Measurements from ENCODE around the gene HCRTR1. TPM values are rescaled to one million over a fixed set of nuclear protein-coding genes. Genes with fewer than 3 reads are reported as not detected.

HCRTR1 gene
- total RNA-seq, 1 donor from 2014 or later = 1.2 TPM

- DNase-seq = no peak
Measured at GRCh38 chr1:31598980-31599379, 18.5 kb upstream of the HCRTR1 start.

- DNase-seq = no peak
Measured at GRCh38 chr1:31600641-31601040, 16.8 kb upstream of the HCRTR1 start.

GRCh38 chr1:31602081-31602480 lies 15.4 kb upstream of the HCRTR1 start:
- no peak for DNase-seq

- DNase-seq = no peak
Measured at GRCh38 chr1:31605908-31606427, 11.5 kb upstream of the HCRTR1 start.

GRCh38 chr1:31607360-31607759 lies 10.1 kb upstream of the HCRTR1 start:
- no peak for DNase-seq

- DNase-seq = no peak
Measured at GRCh38 chr1:31609514-31610118, 7.9 kb upstream of the HCRTR1 start.

GRCh38 chr1:31614414-31615005 lies 3.0 kb upstream of the HCRTR1 start:
- no peak for DNase-seq

GRCh38 chr1:31615414-31615813 lies 2.1 kb upstream of the HCRTR1 start:
- DNase-seq = no peak

GRCh38 chr1:31615939-31616338 lies 1.6 kb upstream of the HCRTR1 start:
- DNase-seq = no peak

- peak; percentile 74 for DNase-seq
Measured at GRCh38 chr1:31617916-31618746, 642 bp downstream of the HCRTR1 start.

GRCh38 chr1:31618916-31619846 lies 1.7 kb downstream of the HCRTR1 start:
- DNase-seq = no peak

- no peak for DNase-seq
Measured at GRCh38 chr1:31620631-31621497, 3.4 kb downstream of the HCRTR1 start.

GRCh38 chr1:31621498-31621820 lies 4.0 kb downstream of the HCRTR1 start:
- DNase-seq = no peak

- no peak for DNase-seq
Measured at GRCh38 chr1:31621847-31622730, 4.6 kb downstream of the HCRTR1 start.

GRCh38 chr1:31623365-31623764 lies 5.9 kb downstream of the HCRTR1 start:
- DNase-seq = no peak

- DNase-seq = no peak
Measured at GRCh38 chr1:31624309-31624708, 6.8 kb downstream of the HCRTR1 start.

GRCh38 chr1:31624731-31625514 lies 7.4 kb downstream of the HCRTR1 start:
- no peak for DNase-seq

GRCh38 chr1:31625561-31626222 lies 8.2 kb downstream of the HCRTR1 start:
- DNase-seq = no peak

Measured in dermis blood vessel endothelial cell (primary cell).